ENCODE results near the gene SINHCAF.

- TF ChIP-seq CEBPB (IDR thresholded peaks at IDR 0.05; ENCODE audit: low read depth), result no peak
- no peak for TF ChIP-seq EGR1 (IDR thresholded peaks at IDR 0.05; ENCODE audit: low read depth)
- TF ChIP-seq YY1 (IDR thresholded peaks at IDR 0.05; ENCODE audit: extremely low read depth, insufficient replicate concordance, low read depth, low read length), result no peak
Observed at GRCh38 chr12:31339831-31340622, 14.1 kb upstream of the SINHCAF start.

All from HCT116 (cell line).